K562 (cell line): ENCODE data around the gene RYR1.

Experiments
- DMBX1 ChIP-seq: fragments of 250-450 bp; sonication (Bioruptor Pico); IDR thresholded peaks from 2 replicates; pipeline ENCODE4 v1.8.0; 2022; ENCODE audit warnings: inconsistent platforms, mild to moderate bottlenecking, moderate library complexity, borderline replicate concordance
- EZH2 ChIP-seq: IDR thresholded peaks from 2 replicates; pipeline ENCODE4 v1.6.1; 2012; ENCODE audit warnings: low read depth, mild to moderate bottlenecking, inconsistent platforms, low read length, borderline replicate concordance
- KAT7 ChIP-seq: sonication (generic); formaldehyde crosslinking; IDR thresholded peaks from 2 replicates; pipeline ENCODE4 v1.8.0; 2022; ENCODE audit warnings: missing genetic modification reagents, mild to moderate bottlenecking, borderline replicate concordance
- MXI1 ChIP-seq: IDR thresholded peaks from 2 replicates; pipeline ENCODE4 v1.6.1; 2011; ENCODE audit warnings: low read depth, mild to moderate bottlenecking, improper control_type of control experiment, low read length
- MYC ChIP-seq, 2 experiments: fragments of 250-450 bp in 1 of 2; sonication (Bioruptor Pico) in 1 of 2; IDR thresholded peaks; 2 replicates each; pipeline versions ENCODE4 v1.5.1 to v1.6.1; 2012 to 2021; ENCODE audit warnings: low read depth in 2 of 2, borderline replicate concordance in 1 of 2, improper control_type of control experiment in 1 of 2, low read length in 1 of 2, mild to moderate bottlenecking in 1 of 2, moderate library complexity in 1 of 2
- SMC3 ChIP-seq: conservative IDR thresholded peaks from 2 replicates; pipeline ENCODE4 v1.6.1; 2011; ENCODE audit warnings: low read depth, low read length, improper control_type of control experiment; ENCODE audit not compliant: insufficient read depth
- SRF ChIP-seq, 2 experiments: fragments of 250-450, 450-650 bp in 1 of 2; sonication (Bioruptor Pico) in 1 of 2; sonication (generic) in 1 of 2; formaldehyde crosslinking; IDR thresholded peaks; 2 replicates each; pipeline versions ENCODE4 v1.5.0 to v1.5.1; 2020 to 2022; ENCODE audit warnings: mild to moderate bottlenecking in 1 of 2, missing genetic modification reagents in 1 of 2
- TAF1 ChIP-seq: IDR thresholded peaks from 2 replicates; pipeline ENCODE4 v1.6.1; 2011; ENCODE audit warnings: mild to moderate bottlenecking, low read length, moderate library complexity; ENCODE audit not compliant: insufficient read depth, control insufficient read depth, severe bottlenecking; ENCODE audit errors: extremely low read depth
- TF ChIP-seq, protein P1 (sequence below), 2 experiments: fragments of 450-650 bp; IDR thresholded peaks; 2 replicates each; pipeline ENCODE4 v1.6.1; 2016
- TF ChIP-seq, protein P2 (sequence below): fragments of 250-450 bp; sonication (Bioruptor Pico); IDR thresholded peaks from 2 replicates; pipeline ENCODE4 v1.5.0; 2021
- TF ChIP-seq, protein P3 (sequence below), 3 experiments: IDR thresholded peaks in 2 of 3; conservative IDR thresholded peaks in 1 of 3; 2 replicates each; pipeline ENCODE4 v1.5.1; 2011 to 2012; ENCODE audit warnings: low read length in 3 of 3, mild to moderate bottlenecking in 3 of 3, control low read depth in 2 of 3, improper control_type of control experiment in 1 of 3, inconsistent platforms in 1 of 3, low read depth in 1 of 3, mixed read lengths in 1 of 3, moderate library complexity in 1 of 3; ENCODE audit not compliant: insufficient read depth in 2 of 3

DNA sequence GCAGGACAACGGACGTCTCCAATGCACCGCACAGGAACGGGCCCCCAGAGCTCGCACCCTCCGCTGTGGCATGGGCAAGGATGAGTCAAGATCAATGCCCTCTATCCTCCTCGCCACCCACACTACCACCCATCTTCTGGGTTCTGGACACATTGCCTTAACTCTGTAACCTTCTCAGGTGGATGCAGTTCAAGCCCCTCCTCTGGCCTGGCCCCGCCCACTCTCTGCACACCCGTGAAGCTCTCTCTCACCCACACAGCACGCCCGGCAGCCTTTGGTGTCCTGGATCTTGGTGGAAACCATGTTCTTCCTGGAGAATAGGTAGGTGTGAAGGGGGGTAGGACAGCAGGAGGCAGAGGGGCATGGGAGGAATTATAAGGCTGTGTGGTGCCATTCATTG is 163.6 kb downstream of the RYR1 start:
- TF ChIP-seq KAT7 (CRISPR knock-in tag) (no peak), SRF (CRISPR knock-in tag; IDR thresholded peaks at IDR 0.05) (no peak), MXI1 (no peak), MYC (IDR thresholded peaks at IDR 0.05; ENCODE audit: low read depth, low read length) (no peak), MYC (CRISPR knock-in tag; IDR thresholded peaks at IDR 0.05; ENCODE audit: borderline replicate concordance, low read depth) (no peak), SMC3 (no peak), DMBX1 (CRISPR knock-in tag) (no peak), TAF1 (no peak), EZH2 (no peak)
- TF ChIP-seq, protein P1, sequence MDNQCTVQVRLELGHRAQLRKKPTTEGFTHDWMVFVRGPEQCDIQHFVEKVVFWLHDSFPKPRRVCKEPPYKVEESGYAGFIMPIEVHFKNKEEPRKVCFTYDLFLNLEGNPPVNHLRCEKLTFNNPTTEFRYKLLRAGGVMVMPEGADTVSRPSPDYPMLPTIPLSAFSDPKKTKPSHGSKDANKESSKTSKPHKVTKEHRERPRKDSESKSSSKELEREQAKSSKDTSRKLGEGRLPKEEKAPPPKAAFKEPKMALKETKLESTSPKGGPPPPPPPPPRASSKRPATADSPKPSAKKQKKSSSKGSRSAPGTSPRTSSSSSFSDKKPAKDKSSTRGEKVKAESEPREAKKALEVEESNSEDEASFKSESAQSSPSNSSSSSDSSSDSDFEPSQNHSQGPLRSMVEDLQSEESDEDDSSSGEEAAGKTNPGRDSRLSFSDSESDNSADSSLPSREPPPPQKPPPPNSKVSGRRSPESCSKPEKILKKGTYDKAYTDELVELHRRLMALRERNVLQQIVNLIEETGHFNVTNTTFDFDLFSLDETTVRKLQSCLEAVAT (IDR thresholded peaks at IDR 0.05), result no peak
- TF ChIP-seq, protein P2, sequence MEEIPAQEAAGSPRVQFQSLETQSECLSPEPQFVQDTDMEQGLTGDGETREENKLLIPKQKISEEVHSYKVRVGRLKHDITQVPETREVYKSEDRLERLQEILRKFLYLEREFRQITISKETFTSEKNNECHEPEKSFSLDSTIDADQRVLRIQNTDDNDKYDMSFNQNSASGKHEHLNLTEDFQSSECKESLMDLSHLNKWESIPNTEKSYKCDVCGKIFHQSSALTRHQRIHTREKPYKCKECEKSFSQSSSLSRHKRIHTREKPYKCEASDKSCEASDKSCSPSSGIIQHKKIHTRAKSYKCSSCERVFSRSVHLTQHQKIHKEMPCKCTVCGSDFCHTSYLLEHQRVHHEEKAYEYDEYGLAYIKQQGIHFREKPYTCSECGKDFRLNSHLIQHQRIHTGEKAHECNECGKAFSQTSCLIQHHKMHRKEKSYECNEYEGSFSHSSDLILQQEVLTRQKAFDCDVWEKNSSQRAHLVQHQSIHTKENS (CRISPR knock-in tag), result no peak
- TF ChIP-seq, protein P3, sequence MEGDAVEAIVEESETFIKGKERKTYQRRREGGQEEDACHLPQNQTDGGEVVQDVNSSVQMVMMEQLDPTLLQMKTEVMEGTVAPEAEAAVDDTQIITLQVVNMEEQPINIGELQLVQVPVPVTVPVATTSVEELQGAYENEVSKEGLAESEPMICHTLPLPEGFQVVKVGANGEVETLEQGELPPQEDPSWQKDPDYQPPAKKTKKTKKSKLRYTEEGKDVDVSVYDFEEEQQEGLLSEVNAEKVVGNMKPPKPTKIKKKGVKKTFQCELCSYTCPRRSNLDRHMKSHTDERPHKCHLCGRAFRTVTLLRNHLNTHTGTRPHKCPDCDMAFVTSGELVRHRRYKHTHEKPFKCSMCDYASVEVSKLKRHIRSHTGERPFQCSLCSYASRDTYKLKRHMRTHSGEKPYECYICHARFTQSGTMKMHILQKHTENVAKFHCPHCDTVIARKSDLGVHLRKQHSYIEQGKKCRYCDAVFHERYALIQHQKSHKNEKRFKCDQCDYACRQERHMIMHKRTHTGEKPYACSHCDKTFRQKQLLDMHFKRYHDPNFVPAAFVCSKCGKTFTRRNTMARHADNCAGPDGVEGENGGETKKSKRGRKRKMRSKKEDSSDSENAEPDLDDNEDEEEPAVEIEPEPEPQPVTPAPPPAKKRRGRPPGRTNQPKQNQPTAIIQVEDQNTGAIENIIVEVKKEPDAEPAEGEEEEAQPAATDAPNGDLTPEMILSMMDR (IDR thresholded peaks at IDR 0.05 in 2 of 3, conservative IDR thresholded peaks at IDR 0.05 in 1 of 3; ENCODE audit: insufficient read depth in 2 of 3, low read depth in 1 of 3, low read length in 3 of 3), result no peak
